ENCODE results near the gene ABHD17C. TPM values are rescaled to one million over a fixed set of nuclear protein-coding genes. Genes with fewer than 3 reads are reported as not detected.

The ABHD17C gene
- total and polyA plus RNA-seq, 3 donors from 2014 or later, result 8.0 to 16.3 (median 10.0) TPM

DNA sequence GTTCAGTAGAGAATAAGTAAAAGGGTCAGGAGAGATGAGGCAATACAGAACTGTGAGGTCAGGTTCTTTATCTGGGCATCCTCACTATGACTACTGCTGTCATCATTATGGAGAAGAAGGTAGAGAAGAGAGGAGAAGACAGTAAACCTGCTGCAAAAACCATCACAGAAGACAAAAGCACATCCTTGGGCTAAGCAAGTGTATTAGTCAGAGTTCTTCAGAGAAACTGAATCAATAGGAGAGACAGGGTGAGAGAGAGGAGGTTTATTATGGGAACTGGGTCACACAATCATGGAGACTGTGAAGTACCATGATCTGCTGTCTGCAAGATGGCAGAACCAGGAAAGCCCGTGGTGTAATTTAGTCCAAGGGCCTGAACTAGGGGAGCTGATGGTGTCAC, 9.5 kb upstream of the ABHD17C start:
- TF ChIP-seq, protein P1, sequence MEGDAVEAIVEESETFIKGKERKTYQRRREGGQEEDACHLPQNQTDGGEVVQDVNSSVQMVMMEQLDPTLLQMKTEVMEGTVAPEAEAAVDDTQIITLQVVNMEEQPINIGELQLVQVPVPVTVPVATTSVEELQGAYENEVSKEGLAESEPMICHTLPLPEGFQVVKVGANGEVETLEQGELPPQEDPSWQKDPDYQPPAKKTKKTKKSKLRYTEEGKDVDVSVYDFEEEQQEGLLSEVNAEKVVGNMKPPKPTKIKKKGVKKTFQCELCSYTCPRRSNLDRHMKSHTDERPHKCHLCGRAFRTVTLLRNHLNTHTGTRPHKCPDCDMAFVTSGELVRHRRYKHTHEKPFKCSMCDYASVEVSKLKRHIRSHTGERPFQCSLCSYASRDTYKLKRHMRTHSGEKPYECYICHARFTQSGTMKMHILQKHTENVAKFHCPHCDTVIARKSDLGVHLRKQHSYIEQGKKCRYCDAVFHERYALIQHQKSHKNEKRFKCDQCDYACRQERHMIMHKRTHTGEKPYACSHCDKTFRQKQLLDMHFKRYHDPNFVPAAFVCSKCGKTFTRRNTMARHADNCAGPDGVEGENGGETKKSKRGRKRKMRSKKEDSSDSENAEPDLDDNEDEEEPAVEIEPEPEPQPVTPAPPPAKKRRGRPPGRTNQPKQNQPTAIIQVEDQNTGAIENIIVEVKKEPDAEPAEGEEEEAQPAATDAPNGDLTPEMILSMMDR (IDR thresholded peaks at IDR 0.05), result no peak
- WGBS, 2 donors, result 86 to 100% methylated on average over 1 of the region's 1 CpG
- H3K27me3 ChIP-seq, result no peaks in the 10 kb centered on the region
- no peaks in the 10 kb centered on the region for H3K36me3 ChIP-seq (ENCODE audit: low read depth, missing control alignments)
- H3K4me1 ChIP-seq, result no peaks in the 10 kb centered on the region
- intact Hi-C loops (cut with DNase I; ENCODE audit: low total_unique reads), result no loop called here
- H3K27ac ChIP-seq, result no peak overlapping the region
- H3K4me3 ChIP-seq, result no peak overlapping the region
- no peaks in the 10 kb centered on the region for H3K9me3 ChIP-seq
- no peak for DNase-seq

DNA sequence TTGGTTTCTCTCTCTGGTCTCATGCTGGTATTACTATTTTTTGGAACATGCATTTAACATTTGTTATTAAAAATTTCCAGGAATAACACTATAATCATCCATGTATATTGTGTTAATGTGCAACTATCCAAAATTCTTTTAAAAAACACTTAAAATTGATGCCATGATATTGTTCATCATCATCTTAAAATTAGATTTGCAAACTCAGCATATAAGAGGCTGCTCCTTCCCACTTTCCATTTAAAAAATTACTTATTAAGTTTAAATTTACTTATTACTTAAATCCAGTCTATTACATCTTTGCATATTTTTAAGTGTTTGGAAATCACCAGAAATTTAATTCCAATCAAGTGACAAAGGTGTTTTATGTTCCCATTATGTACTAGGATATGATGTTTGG, 5.8 kb upstream of the ABHD17C start:
- Histone ChIP-seq H3K27ac (no peak overlapping the region), H3K4me1 (no peaks in the 10 kb centered on the region), H3K4me3 (no peak overlapping the region), H3K27me3 (no peaks in the 10 kb centered on the region), H3K36me3 (ENCODE audit: low read depth, missing control alignments) (no peaks in the 10 kb centered on the region), H3K9me3 (no peaks in the 10 kb centered on the region)
- intact Hi-C loops (cut with DNase I; ENCODE audit: low total_unique reads), result no loop called here
- DNase-seq, result no peak
- no peak for TF ChIP-seq POLR2A (IDR thresholded peaks at IDR 0.05)
- TF ChIP-seq, protein P1 (IDR thresholded peaks at IDR 0.05), result no peak

DNA sequence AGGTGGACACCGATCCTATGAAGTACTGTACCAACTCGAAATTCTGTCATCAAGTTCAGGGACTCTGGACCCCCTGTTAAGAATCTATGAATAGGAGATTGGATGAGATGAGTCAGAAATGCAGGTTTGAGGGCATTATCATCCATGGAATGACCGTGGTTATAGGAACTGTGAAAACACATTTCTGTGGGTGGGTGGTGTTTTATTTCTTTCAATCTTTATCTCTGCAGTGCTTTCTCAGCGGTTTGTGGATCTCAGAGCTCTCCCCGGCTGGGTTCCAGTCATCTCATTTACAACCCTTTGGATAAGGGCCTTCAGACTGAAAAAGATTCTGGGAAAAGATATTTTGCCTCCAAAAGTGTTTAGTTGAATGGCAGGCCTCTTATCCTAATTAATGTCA, 5.4 kb upstream of the ABHD17C start:
- no peak for DNase-seq
- no peaks in the 10 kb centered on the region for H3K27me3 ChIP-seq
- no peaks in the 10 kb centered on the region for H3K36me3 ChIP-seq (ENCODE audit: low read depth, missing control alignments)
- no peaks in the 10 kb centered on the region for H3K4me1 ChIP-seq
- no peak overlapping the region for H3K27ac ChIP-seq
- H3K4me3 ChIP-seq, result no peak overlapping the region
- TF ChIP-seq, protein P1 (IDR thresholded peaks at IDR 0.05), result no peak
- TF ChIP-seq POLR2A (IDR thresholded peaks at IDR 0.05), result no peak
- no peaks in the 10 kb centered on the region for H3K9me3 ChIP-seq
- WGBS, 2 donors, result 72 to 86% methylated on average over 5 of the region's 5 CpGs
- intact Hi-C loops (cut with DNase I; ENCODE audit: low total_unique reads), result no loop called here

DNA sequence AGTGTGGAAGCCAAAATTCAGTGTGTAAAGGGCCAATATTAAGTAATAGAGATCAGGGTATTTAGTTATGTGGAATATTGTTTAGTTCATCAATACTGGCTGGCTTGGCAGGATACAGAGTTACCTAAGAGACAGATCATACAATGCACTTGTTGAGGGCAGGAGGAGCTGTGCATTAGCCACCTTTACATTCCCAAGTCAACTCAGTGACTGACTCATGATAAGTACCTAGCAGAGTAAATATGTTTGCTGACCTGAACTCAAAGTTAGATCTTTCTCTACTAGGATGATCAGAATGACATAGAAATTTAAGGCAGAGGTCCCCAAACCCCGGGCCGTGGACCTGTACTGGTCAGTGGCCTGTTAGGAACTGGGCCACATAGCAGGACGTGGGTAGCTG, 3.5 kb upstream of the ABHD17C start:
- Histone ChIP-seq H3K4me3 (no peak overlapping the region), H3K27ac (no peak overlapping the region), H3K4me1 (peaks cover 9% of the 10 kb centered on the region), H3K27me3 (no peaks in the 10 kb centered on the region), H3K9me3 (no peaks in the 10 kb centered on the region), H3K36me3 (ENCODE audit: low read depth, missing control alignments) (no peaks in the 10 kb centered on the region)
- no peak for TF ChIP-seq POLR2A (IDR thresholded peaks at IDR 0.05)
- TF ChIP-seq, protein P1 (IDR thresholded peaks at IDR 0.05), result no peak
- 91% methylated on average over 3 of the region's 3 CpGs; no CpG with 5 or more reads in 1 of the 2 donors for WGBS, 2 donors
- DNase-seq, result no peak
- intact Hi-C loops (cut with DNase I; ENCODE audit: low total_unique reads), result no loop called here

All from testis (tissue), 3 donors.